Astrocyte (in vitro differentiated cells and primary cell): ENCODE data around the gene CACHD1. TPM values are rescaled to one million over a fixed set of nuclear protein-coding genes. Genes with fewer than 3 reads are reported as not detected.
A peak's percentile ranks its signal among the peaks of the same experiment; 100 is the strongest.

ENCODE experiments used
- DNase-seq: peaks from one replicate; pipeline ENCODE4 v3.0.0-alpha.2; 2010; ENCODE audit warnings: low read depth
- FAIRE-seq: peaks from 2 replicates; lab custom pipeline; 2011; peaks lifted over from hg19 to GRCh38; lab: Jason Lieb, UNC
- H2AFZ ChIP-seq: 2 replicates; pipeline ENCODE4 v1.6.0; 2012; ENCODE audit warnings: low read depth, low read length, inconsistent platforms
- H3K27ac ChIP-seq: 2 replicates; pipeline ENCODE4 v1.5.1; 2011; ENCODE audit warnings: low read depth, low read length, inconsistent platforms
- H3K27me3 ChIP-seq: 2 replicates; pipeline ENCODE4 v1.6.0; 2011; ENCODE audit warnings: low read length, inconsistent platforms; ENCODE audit not compliant: insufficient read depth
- H3K36me3 ChIP-seq: 2 replicates; pipeline ENCODE4 v1.5.1; 2011; ENCODE audit warnings: low read length, inconsistent platforms; ENCODE audit not compliant: insufficient read depth
- H3K4me1 ChIP-seq: 2 replicates; pipeline ENCODE4 v1.5.1; 2011; ENCODE audit warnings: low read length, inconsistent platforms; ENCODE audit not compliant: insufficient read depth
- H3K4me2 ChIP-seq: 2 replicates; pipeline ENCODE4 v1.6.0; 2012; ENCODE audit warnings: low read length, inconsistent platforms
- H3K4me3 ChIP-seq: 2 replicates; pipeline ENCODE4 v1.5.1; 2011; ENCODE audit warnings: low read depth, mild to moderate bottlenecking, low read length, inconsistent platforms; ENCODE audit not compliant: insufficient read depth
- H3K79me2 ChIP-seq: 2 replicates; pipeline ENCODE4 v1.6.0; 2012; ENCODE audit warnings: mild to moderate bottlenecking, low read length, inconsistent platforms; ENCODE audit not compliant: insufficient read depth
- H3K9ac ChIP-seq: 2 replicates; pipeline ENCODE4 v1.6.0; 2012; ENCODE audit warnings: mild to moderate bottlenecking, low read length, inconsistent platforms
- H3K9me3 ChIP-seq: 2 replicates; pipeline ENCODE4 v1.5.1; 2012; ENCODE audit warnings: low read depth, mild to moderate bottlenecking, low read length, inconsistent platforms; ENCODE audit not compliant: insufficient read depth
- H4K20me1 ChIP-seq: 2 replicates; pipeline ENCODE4 v1.6.0; 2012; ENCODE audit warnings: low read length, inconsistent platforms; ENCODE audit not compliant: insufficient read depth
- H3K27ac Mint-ChIP-seq: one replicate; pipeline ENCODE4 v1.8.0; 2021; ENCODE audit warnings: mild to moderate bottlenecking, mixed read lengths; ENCODE audit not compliant: unreplicated experiment
- H3K27me3 Mint-ChIP-seq: one replicate; pipeline ENCODE4 v1.8.0; 2021; ENCODE audit warnings: low read depth, mixed read lengths; ENCODE audit not compliant: unreplicated experiment
- H3K36me3 Mint-ChIP-seq: one replicate; pipeline ENCODE4 v1.8.0; 2021; ENCODE audit warnings: low read depth, mixed read lengths; ENCODE audit not compliant: unreplicated experiment
- H3K4me1 Mint-ChIP-seq: one replicate; pipeline ENCODE4 v1.8.0; 2021; ENCODE audit warnings: low read depth, mixed read lengths; ENCODE audit not compliant: unreplicated experiment
- H3K4me3 Mint-ChIP-seq: one replicate; pipeline ENCODE4 v1.8.0; 2021; ENCODE audit warnings: mild to moderate bottlenecking, moderate library complexity, mixed read lengths; ENCODE audit not compliant: unreplicated experiment
- H3K9me3 Mint-ChIP-seq: one replicate; pipeline ENCODE4 v1.8.0; 2021; ENCODE audit warnings: mild to moderate bottlenecking, mixed read lengths; ENCODE audit not compliant: unreplicated experiment
- CTCF ChIP-seq: IDR thresholded peaks from 2 replicates; pipeline ENCODE4 v1.5.1; 2011; ENCODE audit warnings: low read depth, mild to moderate bottlenecking, inconsistent platforms, low read length, moderate library complexity; ENCODE audit not compliant: insufficient read depth
- EZH2 ChIP-seq: IDR thresholded peaks from 2 replicates; pipeline ENCODE4 v1.6.1; 2012; ENCODE audit warnings: mild to moderate bottlenecking, low read length, inconsistent platforms; ENCODE audit not compliant: insufficient read depth
- total RNA-seq: library from RNA; stranded (reverse); gene quantifications from 2 replicates; pipeline ENCODE4 v1.2.1, GENCODE V29; 2021

Gene CACHD1
- total RNA-seq, 1 donor from 2014 or later, result 21.2 TPM

DNA sequence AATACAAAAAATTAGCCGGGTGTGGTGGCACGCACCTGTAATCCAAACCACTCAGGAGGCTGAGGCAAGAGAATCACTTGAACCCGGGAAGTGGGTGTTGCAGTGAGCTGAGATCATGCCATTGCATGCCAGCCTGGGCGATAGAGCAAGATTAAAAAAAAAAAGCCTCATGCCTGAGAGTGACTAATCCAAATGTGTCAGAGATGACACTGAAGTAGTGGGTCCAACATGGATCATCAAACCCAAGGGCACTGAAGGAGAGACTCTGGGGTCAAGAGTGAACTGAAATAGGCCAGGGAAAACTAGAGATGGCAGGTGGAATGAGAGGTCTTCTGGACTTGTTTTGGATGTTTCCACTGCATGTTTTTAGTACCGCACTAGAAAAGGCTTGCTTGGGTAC lies 10.2 kb upstream of the CACHD1 start:
- no peak for FAIRE-seq

GRCh38 chr1:64466033-64466432 lies 3.9 kb upstream of the CACHD1 start:
- FAIRE-seq, result no peak
- Histone ChIP-seq H2AFZ (no peak overlapping the region), H3K4me2 (no peak overlapping the region), H3K4me3 (no peak overlapping the region), H3K79me2 (no peaks in the 10 kb centered on the region), H3K9me3 (no peaks in the 10 kb centered on the region), H3K36me3 (no peaks in the 10 kb centered on the region), H3K9ac (no peak overlapping the region), H4K20me1 (peaks cover 3% of the 10 kb centered on the region), H3K27me3 (peaks cover 7% of the 10 kb centered on the region), H3K27ac (no peak overlapping the region), H3K4me1 (peaks cover 4% of the 10 kb centered on the region)
- no peak overlapping the region for H3K4me3 Mint-ChIP-seq
- H3K27ac Mint-ChIP-seq, result no peak overlapping the region
- H3K9me3 Mint-ChIP-seq, result peaks cover under 1% of the 10 kb centered on the region
- no peaks in the 10 kb centered on the region for H3K4me1 Mint-ChIP-seq
- TF ChIP-seq EZH2 (no peak), CTCF (no peak)
- no peak for DNase-seq
- H3K27me3 Mint-ChIP-seq, result peaks cover 22% of the 10 kb centered on the region
- no peaks in the 10 kb centered on the region for H3K36me3 Mint-ChIP-seq

More for the DNA sequence above, 10.2 kb upstream of the CACHD1 start:
- Histone ChIP-seq H3K36me3 (no peaks in the 10 kb centered on the region), H3K4me3 (no peak overlapping the region), H3K27me3 (no peaks in the 10 kb centered on the region), H3K27ac (no peak overlapping the region), H3K9ac (no peak overlapping the region), H3K4me1 (no peaks in the 10 kb centered on the region), H2AFZ (no peak overlapping the region), H3K9me3 (no peaks in the 10 kb centered on the region), H3K4me2 (no peak overlapping the region), H4K20me1 (no peaks in the 10 kb centered on the region), H3K79me2 (no peaks in the 10 kb centered on the region)
- H3K36me3 Mint-ChIP-seq, result no peaks in the 10 kb centered on the region
- no peaks in the 10 kb centered on the region for H3K4me1 Mint-ChIP-seq
- H3K4me3 Mint-ChIP-seq, result no peak overlapping the region
- no peak for DNase-seq
- H3K27ac Mint-ChIP-seq, result no peak overlapping the region
- H3K9me3 Mint-ChIP-seq, result no peaks in the 10 kb centered on the region
- TF ChIP-seq EZH2 (no peak), CTCF (no peak)
- peaks cover 6% of the 10 kb centered on the region for H3K27me3 Mint-ChIP-seq

GRCh38 chr1:64469116-64469976 lies 583 bp upstream of the CACHD1 start:
- H3K79me2 ChIP-seq, result peaks cover 16% of the 10 kb centered on the region
- no peak for TF ChIP-seq EZH2
- TF ChIP-seq CTCF, result no peak
- H3K4me2 ChIP-seq, result peak overlapping the region; percentile 95
- peaks cover 7% of the 10 kb centered on the region for H3K27me3 ChIP-seq
- no peak overlapping the region for H3K27ac ChIP-seq
- no peaks in the 10 kb centered on the region for H3K36me3 ChIP-seq
- peak overlapping the region; percentile 79 for H3K4me3 Mint-ChIP-seq
- H4K20me1 ChIP-seq, result peaks cover 28% of the 10 kb centered on the region
- peak overlapping the region; percentile 80 for H3K9ac ChIP-seq
- no peaks in the 10 kb centered on the region for H3K9me3 ChIP-seq
- H3K4me1 ChIP-seq, result peaks cover 10% of the 10 kb centered on the region
- H3K27me3 Mint-ChIP-seq, result peaks cover 18% of the 10 kb centered on the region
- no peaks in the 10 kb centered on the region for H3K36me3 Mint-ChIP-seq
- no peak for DNase-seq
- FAIRE-seq, result no peak
- peaks cover 17% of the 10 kb centered on the region for H3K4me1 Mint-ChIP-seq
- H3K4me3 ChIP-seq, result peak overlapping the region; percentile 78
- peak overlapping the region; percentile 77 for H2AFZ ChIP-seq
- peaks cover 1% of the 10 kb centered on the region for H3K9me3 Mint-ChIP-seq
- peak overlapping the region; percentile 78 for H3K27ac Mint-ChIP-seq
